ENCODE data around the gene EFNA2.
"Not testable (repeated sequence)": the region's sequence is repeated elsewhere in the genome, so short reads cannot be mapped to it uniquely, and the experiment has no call there.

EFNA2 gene

GRCh38 chr19:1316466-1316865 is 30.8 kb downstream of the EFNA2 start:
- no peak overlapping the region for H3K9ac ChIP-seq (ENCODE audit: low read depth, low read length, poor library complexity, severe bottlenecking)
- TF ChIP-seq CTCF (conservative IDR thresholded peaks at IDR 0.05; ENCODE audit: low read length): no peak
- no peak for TF ChIP-seq EZH2phosphoT487 (IDR thresholded peaks at IDR 0.05; ENCODE audit: borderline replicate concordance)
- no peak overlapping the region for H3K4me3 ChIP-seq (ENCODE audit: low read length, poor library complexity, severe bottlenecking)
- H3K4me1 ChIP-seq (ENCODE audit: insufficient read depth, low read length, poor library complexity, severe bottlenecking): no peaks in the 10 kb centered on the region
- no peaks in the 10 kb centered on the region for H3K9me3 ChIP-seq (ENCODE audit: insufficient read depth, low read depth, low read length)
- H3K79me2 ChIP-seq (ENCODE audit: insufficient read depth, low read length): no peaks in the 10 kb centered on the region
- no peaks in the 10 kb centered on the region for H3F3A ChIP-seq (ENCODE audit: low read depth)
- H3K4me2 ChIP-seq (ENCODE audit: low read depth, low read length, poor library complexity, severe bottlenecking): no peak overlapping the region
- H3K36me3 ChIP-seq (ENCODE audit: insufficient read depth, low read length): no peaks in the 10 kb centered on the region
- no peak overlapping the region for H2AFZ ChIP-seq (ENCODE audit: low read length)
- H3K27me3 ChIP-seq (ENCODE audit: insufficient read depth, low read length, poor library complexity, severe bottlenecking): no peaks in the 10 kb centered on the region
- no peaks in the 10 kb centered on the region for H4K20me1 ChIP-seq (ENCODE audit: insufficient read depth, low read length, poor library complexity, severe bottlenecking)
- no peaks in the 10 kb centered on the region for H3K9me2 ChIP-seq (replicated peaks; ENCODE audit: low read depth, low read length)

- Histone ChIP-seq H3F3A (ENCODE audit: low read depth) (no peaks in the 10 kb centered on the region), H3K4me3 (ENCODE audit: low read length, poor library complexity, severe bottlenecking) (no peak overlapping the region), H4K20me1 (ENCODE audit: insufficient read depth, low read length, poor library complexity, severe bottlenecking) (no peaks in the 10 kb centered on the region), H3K36me3 (ENCODE audit: insufficient read depth, low read length) (no peaks in the 10 kb centered on the region), H3K4me1 (ENCODE audit: insufficient read depth, low read length, poor library complexity, severe bottlenecking) (no peaks in the 10 kb centered on the region), H3K9ac (ENCODE audit: low read depth, low read length, poor library complexity, severe bottlenecking) (no peak overlapping the region), H3K9me2 (replicated peaks; ENCODE audit: low read depth, low read length) (no peaks in the 10 kb centered on the region), H2AFZ (ENCODE audit: low read length) (no peak overlapping the region), H3K9me3 (ENCODE audit: insufficient read depth, low read depth, low read length) (no peaks in the 10 kb centered on the region), H3K79me2 (ENCODE audit: insufficient read depth, low read length) (no peaks in the 10 kb centered on the region), H3K27me3 (ENCODE audit: insufficient read depth, low read length, poor library complexity, severe bottlenecking) (no peaks in the 10 kb centered on the region), H3K4me2 (ENCODE audit: low read depth, low read length, poor library complexity, severe bottlenecking) (no peak overlapping the region)
- TF ChIP-seq EZH2phosphoT487 (IDR thresholded peaks at IDR 0.05; ENCODE audit: borderline replicate concordance): no peak
- no peak for TF ChIP-seq CTCF (conservative IDR thresholded peaks at IDR 0.05; ENCODE audit: low read length)
Measured at GRCh38 chr19:1317274-1318003, 31.8 kb downstream of the EFNA2 start.

GRCh38 chr19:1318678-1319471 is 33.2 kb downstream of the EFNA2 start:
- no peaks in the 10 kb centered on the region for H3K9me3 ChIP-seq (ENCODE audit: insufficient read depth, low read depth, low read length)
- no peaks in the 10 kb centered on the region for H3K4me1 ChIP-seq (ENCODE audit: insufficient read depth, low read length, poor library complexity, severe bottlenecking)
- H3K27me3 ChIP-seq (ENCODE audit: insufficient read depth, low read length, poor library complexity, severe bottlenecking): no peaks in the 10 kb centered on the region
- H3K79me2 ChIP-seq (ENCODE audit: insufficient read depth, low read length): no peaks in the 10 kb centered on the region
- no peak overlapping the region for H3K9ac ChIP-seq (ENCODE audit: low read depth, low read length, poor library complexity, severe bottlenecking)
- no peak overlapping the region for H3K4me3 ChIP-seq (ENCODE audit: low read length, poor library complexity, severe bottlenecking)
- no peaks in the 10 kb centered on the region for H3F3A ChIP-seq (ENCODE audit: low read depth)
- no peak overlapping the region for H2AFZ ChIP-seq (ENCODE audit: low read length)
- no peak overlapping the region for H3K4me2 ChIP-seq (ENCODE audit: low read depth, low read length, poor library complexity, severe bottlenecking)
- no peaks in the 10 kb centered on the region for H4K20me1 ChIP-seq (ENCODE audit: insufficient read depth, low read length, poor library complexity, severe bottlenecking)
- H3K36me3 ChIP-seq (ENCODE audit: insufficient read depth, low read length): no peaks in the 10 kb centered on the region
- H3K9me2 ChIP-seq (replicated peaks; ENCODE audit: low read depth, low read length): no peaks in the 10 kb centered on the region
- TF ChIP-seq EZH2phosphoT487 (IDR thresholded peaks at IDR 0.05; ENCODE audit: borderline replicate concordance): no peak
- no peak for TF ChIP-seq CTCF (conservative IDR thresholded peaks at IDR 0.05; ENCODE audit: low read length)

GRCh38 chr19:1320282-1320650 is 34.6 kb downstream of the EFNA2 start:
- H3F3A ChIP-seq (ENCODE audit: low read depth); H3K27me3 ChIP-seq (ENCODE audit: insufficient read depth, low read length, poor library complexity, severe bottlenecking); H3K4me2 ChIP-seq (ENCODE audit: low read depth, low read length, poor library complexity, severe bottlenecking); H3K9ac ChIP-seq (ENCODE audit: low read depth, low read length, poor library complexity, severe bottlenecking); H4K20me1 ChIP-seq (ENCODE audit: insufficient read depth, low read length, poor library complexity, severe bottlenecking); H3K79me2 ChIP-seq (ENCODE audit: insufficient read depth, low read length); H3K9me2 ChIP-seq (replicated peaks; ENCODE audit: low read depth, low read length); H3K4me1 ChIP-seq (ENCODE audit: insufficient read depth, low read length, poor library complexity, severe bottlenecking); H2AFZ ChIP-seq (ENCODE audit: low read length); H3K9me3 ChIP-seq (ENCODE audit: insufficient read depth, low read depth, low read length); H3K4me3 ChIP-seq (ENCODE audit: low read length, poor library complexity, severe bottlenecking); H3K36me3 ChIP-seq (ENCODE audit: insufficient read depth, low read length): not testable (repeated sequence)
